Embryonic facial prominence (tissue), 1 donor: Measurements from ENCODE around the gene KCNV2.

Experiments used
- DNase-seq: peaks from one replicate; pipeline ENCODE4 v3.0.0-alpha.2; 2016; ENCODE audit errors: extremely low spot score

KCNV2 gene

GRCh38 chr9:2758898-2759510 is 41.7 kb downstream of the KCNV2 start:
- DNase-seq = no peak

- no peak for DNase-seq
These were observed 44.1 kb downstream of the KCNV2 start for GRCh38 chr9:2761424-2761823.

DNA sequence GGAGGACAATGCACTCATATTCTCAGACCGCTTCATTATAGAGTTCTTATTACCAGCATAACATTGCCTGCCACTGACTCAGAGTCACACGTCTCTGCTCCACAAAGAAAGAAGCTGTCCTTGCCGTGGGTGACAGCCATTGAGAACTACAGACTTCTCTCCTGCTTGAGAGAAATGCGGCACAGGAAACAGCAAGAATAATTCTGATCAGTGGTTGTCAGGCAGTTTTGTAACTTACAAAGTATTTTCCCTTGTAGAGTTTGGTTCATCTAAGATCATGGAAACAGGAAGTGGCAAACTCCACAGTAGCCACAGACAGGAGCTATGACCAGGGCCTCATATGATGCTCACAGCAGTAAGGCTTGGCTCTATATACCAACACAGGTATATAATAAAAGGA is 47.0 kb downstream of the KCNV2 start:
- DNase-seq = no peak

GRCh38 chr9:2765250-2765880 is 48.1 kb downstream of the KCNV2 start:
- DNase-seq = no peak

- no peak for DNase-seq
These were observed 50.7 kb downstream of the KCNV2 start for GRCh38 chr9:2767800-2768677.

- no peak for DNase-seq
These were observed 53.8 kb downstream of the KCNV2 start for GRCh38 chr9:2771087-2771486.

DNA sequence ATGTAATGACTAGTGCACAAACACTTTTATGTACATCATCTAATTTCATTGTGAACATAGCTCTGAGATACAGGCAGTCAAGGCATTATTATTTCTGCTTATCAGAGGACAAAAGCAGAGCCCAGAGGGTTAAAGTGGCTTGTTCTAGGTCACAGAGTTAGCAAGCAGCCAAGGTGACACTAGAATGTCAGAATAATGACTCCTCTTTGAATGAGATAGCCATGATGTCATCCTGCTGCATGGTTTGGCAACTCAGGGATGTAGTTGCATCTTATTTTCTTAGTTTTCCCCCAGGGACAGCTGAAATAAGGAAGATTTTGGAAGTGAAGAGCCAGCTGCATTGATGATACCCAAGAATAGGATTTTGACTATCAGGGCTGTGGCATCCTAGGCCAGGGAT is 54.4 kb downstream of the KCNV2 start:
- no peak for DNase-seq

DNA sequence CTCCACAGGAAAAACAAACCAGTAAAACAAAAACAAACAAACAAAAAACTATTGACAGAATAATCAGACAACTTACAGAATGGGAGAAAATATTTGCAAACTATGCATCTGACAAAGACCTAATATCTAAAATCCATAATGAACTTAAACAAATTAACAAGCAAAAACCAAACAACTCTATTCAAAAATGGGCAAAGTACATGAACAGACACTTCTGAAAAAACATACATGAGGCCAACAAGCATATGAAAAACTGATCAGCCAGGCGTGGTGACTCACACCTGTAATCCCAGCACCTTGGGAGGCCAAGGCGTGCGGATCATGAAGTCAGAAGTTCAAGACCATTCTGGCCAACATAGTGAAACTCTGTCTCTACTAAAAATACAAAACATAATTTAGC is 60.1 kb downstream of the KCNV2 start:
- no peak for DNase-seq

GRCh38 chr9:2778816-2779215 is 61.5 kb downstream of the KCNV2 start:
- no peak for DNase-seq
